ENCODE data around the gene LIMCH1. TPM values are rescaled to one million over a fixed set of nuclear protein-coding genes. Genes with fewer than 3 reads are reported as not detected.
A peak's percentile ranks its signal among the peaks of the same experiment; 100 is the strongest.
"Not testable (repeated sequence)": the region's sequence is repeated elsewhere in the genome, so short reads cannot be mapped to it uniquely, and the experiment has no call there.

The LIMCH1 gene
- total and polyA plus RNA-seq, 11 donors = 50.9 to 345 (median 233) TPM

- Histone ChIP-seq H3K4me3 (no peak overlapping the region), H3K9me3 (peaks cover 0 to 6% (median 0%) of the 10 kb centered on the region in 12 donors), H3K27me3 (no peaks in the 10 kb centered on the region), H3K36me3 (peaks cover 0 to 24% (median 4%) of the 10 kb centered on the region in 9 donors), H3K27ac (no peak overlapping the region), H3K4me1 (no peaks in the 10 kb centered on the region)
- no peak for TF ChIP-seq POLR2A (IDR thresholded peaks at IDR 0.05)
- TF ChIP-seq CTCF (IDR thresholded peaks at IDR 0.05) = no peak
- no peak for DNase-seq
- peak in 1 of 4 donors; percentile 39 for ATAC-seq
- intact Hi-C loops (cut with DNase I) = no loop called here
- 72 to 82% (median 77%) methylated on average over 4 of the region's 4 CpGs for WGBS, 4 donors
Observed at GRCh38 chr4:41702770-41703169, 164.8 kb downstream of the LIMCH1 start.

GRCh38 chr4:41703785-41704184 lies 165.8 kb downstream of the LIMCH1 start:
- no peak for DNase-seq
- Histone ChIP-seq H3K36me3 (peaks cover 0 to 14% (median 0%) of the 10 kb centered on the region in 9 donors), H3K4me3 (no peak overlapping the region), H3K9me3 (peaks cover 0 to 6% (median 0%) of the 10 kb centered on the region in 12 donors), H3K27me3 (peaks cover 0 to 1% (median 0%) of the 10 kb centered on the region in 9 donors), H3K27ac (no peak overlapping the region), H3K4me1 (no peaks in the 10 kb centered on the region)
- ATAC-seq = no peak
- TF ChIP-seq CTCF (IDR thresholded peaks at IDR 0.05) (no peak), POLR2A (IDR thresholded peaks at IDR 0.05) (no peak)
- intact Hi-C loops (cut with DNase I) = no loop called here
- WGBS, 4 donors = 61 to 71% (median 68%) methylated on average over 3 of the region's 3 CpGs

- DNase-seq = no peak
- WGBS, 4 donors = 65 to 72% (median 71%) methylated on average over 5 of the region's 5 CpGs
- Histone ChIP-seq H3K27ac (no peak overlapping the region), H3K9me3 (peaks cover 0 to 6% (median 0%) of the 10 kb centered on the region in 12 donors), H3K4me3 (no peak overlapping the region), H3K4me1 (no peaks in the 10 kb centered on the region), H3K27me3 (peaks cover 0 to 20% (median 0%) of the 10 kb centered on the region in 9 donors), H3K36me3 (no peaks in the 10 kb centered on the region)
- intact Hi-C loops (cut with DNase I) = no loop called here
- TF ChIP-seq POLR2A (IDR thresholded peaks at IDR 0.05) = no peak
- no peak for TF ChIP-seq CTCF (IDR thresholded peaks at IDR 0.05)
- ATAC-seq = no peak
Observed at GRCh38 chr4:41709844-41710481, 172.0 kb downstream of the LIMCH1 start.

- peaks cover 0 to 20% (median 4%) of the 10 kb centered on the region in 9 donors for H3K27me3 ChIP-seq
- intact Hi-C loops (cut with DNase I); H3K4me3 ChIP-seq; H3K4me1 ChIP-seq; DNase-seq; H3K36me3 ChIP-seq; H3K27ac ChIP-seq; H3K9me3 ChIP-seq; ATAC-seq: not testable (repeated sequence)
- 86 to 99% (median 92%) methylated on average over 2 of the region's 2 CpGs for WGBS, 4 donors
Observed at GRCh38 chr4:41711654-41712053, 173.7 kb downstream of the LIMCH1 start.

GRCh38 chr4:41712425-41712824 lies 174.5 kb downstream of the LIMCH1 start:
- H3K27me3 ChIP-seq = peaks cover 0 to 22% (median 6%) of the 10 kb centered on the region in 9 donors
- no peak for DNase-seq
- no peak for ATAC-seq
- no peaks in the 10 kb centered on the region for H3K4me1 ChIP-seq
- intact Hi-C loops (cut with DNase I) = no loop called here
- WGBS, 4 donors = 77 to 82% (median 78%) methylated on average over 3 of the region's 3 CpGs
- TF ChIP-seq POLR2A (IDR thresholded peaks at IDR 0.05) (no peak), CTCF (IDR thresholded peaks at IDR 0.05) (no peak)
- H3K9me3 ChIP-seq = no peaks in the 10 kb centered on the region
- H3K27ac ChIP-seq = no peak overlapping the region
- no peak overlapping the region for H3K4me3 ChIP-seq
- no peaks in the 10 kb centered on the region for H3K36me3 ChIP-seq
